PC-9 (cell line): Measurements from ENCODE around the gene MSANTD7. TPM values are rescaled to one million over a fixed set of nuclear protein-coding genes. Genes with fewer than 3 reads are reported as not detected.

Experiments
- BruUV-seq: library from RNA; stranded (reverse); fragments of 400-500 nt; replicated peaks from 2 replicates; lab custom pipeline; 2021; lab: Mats Ljungman, UMichigan
- CTCF ChIA-PET: fragments of 300-600 bp; sonication (Branson Sonifier 250); formaldehyde crosslinking; loops from one replicate; lab custom pipeline; 2022; ENCODE audit warnings: antibody characterized with exemption; lab: Charles Lee
- POLR2A ChIA-PET: fragments of 300-600 bp; sonication (Branson Sonifier 250); formaldehyde crosslinking; loops from one replicate; lab custom pipeline; 2022; ENCODE audit warnings: antibody characterized with exemption; ENCODE audit not compliant: unreplicated experiment; lab: Charles Lee
- DNase-seq, 2 experiments: peaks; one replicate each; pipeline versions ENCODE4 v3.0.0 to v3.0.0-alpha.2; 2015 to 2022; ENCODE audit warnings: mixed read lengths in 1 of 2
- H2AFZ ChIP-seq: fragments of 200-600 bp; sonication (generic); 2 replicates; pipeline ENCODE4 v1.8.1; 2017; ENCODE audit warnings: antibody characterized with exemption
- H3F3A ChIP-seq: fragments of 200-600 bp; sonication (generic); 2 replicates; pipeline ENCODE4 v1.8.1; 2017; ENCODE audit warnings: antibody characterized with exemption, mild to moderate bottlenecking, low read depth; ENCODE audit not compliant: insufficient read depth
- H3K27ac ChIP-seq: fragments of 200-600 bp; sonication (generic); 2 replicates; pipeline ENCODE4 v1.6.1; 2016; ENCODE audit warnings: mixed run types
- H3K27me3 ChIP-seq: fragments of 200-600 bp; sonication (generic); 2 replicates; pipeline ENCODE4 v1.6.1; 2016; ENCODE audit warnings: low read depth, mixed run types; ENCODE audit not compliant: insufficient read depth
- H3K36me3 ChIP-seq: fragments of 200-600 bp; sonication (generic); 2 replicates; pipeline ENCODE4 v1.6.1; 2016; ENCODE audit warnings: low read depth, mixed run types
- H3K4me1 ChIP-seq: fragments of 200-600 bp; sonication (generic); replicated peaks from 2 replicates; pipeline ENCODE4 v1.6.1; 2016; ENCODE audit warnings: mixed run types; ENCODE audit not compliant: insufficient read depth
- H3K4me2 ChIP-seq: fragments of 200-600 bp; sonication (generic); 2 replicates; pipeline ENCODE4 v1.6.1; 2017; ENCODE audit warnings: mixed run types
- H3K4me3 ChIP-seq: fragments of 200-600 bp; sonication (generic); 2 replicates; pipeline ENCODE4 v1.6.1; 2016; ENCODE audit warnings: mixed run types
- H3K79me2 ChIP-seq: fragments of 200-600 bp; sonication (generic); 2 replicates; pipeline ENCODE4 v1.6.1; 2017; ENCODE audit warnings: low read depth, mixed run types
- H3K9me2 ChIP-seq: fragments of 200-600 bp; sonication (generic); 2 replicates; pipeline ENCODE4 v1.8.1; 2017; ENCODE audit warnings: mild to moderate bottlenecking; ENCODE audit not compliant: insufficient read depth
- H3K9me3 ChIP-seq: fragments of 200-600 bp; sonication (generic); 2 replicates; pipeline ENCODE4 v1.8.1; 2016; ENCODE audit warnings: low read depth; ENCODE audit not compliant: insufficient read depth
- H4K20me1 ChIP-seq: fragments of 200-600 bp; sonication (generic); 2 replicates; pipeline ENCODE4 v1.8.1; 2017; ENCODE audit not compliant: insufficient read depth
- CTCF ChIP-seq: fragments of 200-600 bp; sonication (generic); conservative IDR thresholded peaks from 2 replicates; pipeline ENCODE4 v1.6.1; 2017; ENCODE audit warnings: mixed run types, antibody characterized with exemption, mild to moderate bottlenecking, moderate library complexity
- EZH2 ChIP-seq: fragments of 200-600 bp; sonication (generic); IDR thresholded peaks from 2 replicates; pipeline ENCODE4 v1.8.0; 2017; ENCODE audit warnings: antibody characterized with exemption, low read depth
- intact Hi-C: fragments of 100-400 bp; cut with micrococcal nuclease; formaldehyde crosslinking; loops from one replicate; pipeline ENCODE4 v1.10.0; 2022; ENCODE audit not compliant: unreplicated experiment
- total RNA-seq: library from RNA; stranded (reverse); gene quantifications from 2 replicates; pipeline ENCODE4 v1.2.3, GENCODE V29; 2021

MSANTD7 gene
- total RNA-seq, 1 experiment from 2014 or later = 11.6 TPM

- DNase-seq = no peak
- Histone ChIP-seq H3K79me2 (peaks cover 39% of the 10 kb centered on the region), H3K4me3 (peak overlapping the region; percentile 80), H4K20me1 (no peaks in the 10 kb centered on the region), H3F3A (no peaks in the 10 kb centered on the region), H3K27ac (peak overlapping the region; percentile 60), H3K27me3 (no peaks in the 10 kb centered on the region), H3K9me2 (no peaks in the 10 kb centered on the region), H3K36me3 (0 out of 2 replicates have a peak, but pooled peaks cover 3% of the 10 kb centered on the region), H2AFZ (peak overlapping the region; percentile 88), H3K9me3 (no peaks in the 10 kb centered on the region), H3K4me2 (peak overlapping the region; percentile 97), H3K4me1 (peaks cover 14% of the 10 kb centered on the region)
- intact Hi-C loops = loop anchor here (5.0 kb wide), 4 partner anchors 185 to 340 kb away; partner anchors contain the start of gene RPP38
- ChIA-PET POLR2A (interaction anchor here (0.5 to 1.1 kb wide), 8 partner anchors 13 to 277 kb away, joined by 3 to 15 read pairs (median 4); no protein-coding TSS in a partner anchor), CTCF (interaction anchor here (0.6 to 1.1 kb wide), 5 partner anchors 14 to 1993 kb away, joined by 3 to 14 read pairs (median 5); no protein-coding TSS in a partner anchor)
- TSS peak; percentile 60 for BruUV-seq
- TF ChIP-seq CTCF (no peak), EZH2 (no peak)
Measured at GRCh38 chr10:14837003-14837756, 926 bp upstream of the MSANTD7 start.

- BruUV-seq = no TSS peak
- CTCF ChIA-PET = interaction anchor here (1.0 kb wide), 1 partner anchor 330 kb away, joined by 5 read pairs; no protein-coding TSS in a partner anchor
- peaks cover 39% of the 10 kb centered on the region for H3K79me2 ChIP-seq
Measured at GRCh38 chr10:14838582-14839304, 637 bp downstream of the MSANTD7 start.

More at GRCh38 chr10:14838582-14839304, 637 bp downstream of the MSANTD7 start:
- intact Hi-C loops = loop anchor here (1.0 to 5.0 kb wide), 6 partner anchors 40 to 341 kb away; partner anchors contain the start of genes RPP38 and SUV39H2
- peaks cover 6% of the 10 kb centered on the region; the same call in 1 of the 2 replicates for H3K36me3 ChIP-seq
- no peaks in the 10 kb centered on the region for H4K20me1 ChIP-seq
- H3K4me1 ChIP-seq = peaks cover 14% of the 10 kb centered on the region
- POLR2A ChIA-PET = interaction anchor here (0.5 to 1.1 kb wide), 2 partner anchors 126 to 233 kb away, joined by 3 read pairs; no protein-coding TSS in a partner anchor
- DNase-seq = peak in 1 of 2 experiments; percentile 7
- H3K4me2 ChIP-seq = peak overlapping the region; percentile 82
- peak overlapping the region; percentile 80 for H3K4me3 ChIP-seq
- H2AFZ ChIP-seq = peak overlapping the region; percentile 86
- no peaks in the 10 kb centered on the region for H3K27me3 ChIP-seq
- no peaks in the 10 kb centered on the region for H3K9me3 ChIP-seq
- H3K27ac ChIP-seq = peak overlapping the region; percentile 54
- no peaks in the 10 kb centered on the region for H3K9me2 ChIP-seq
- H3F3A ChIP-seq = no peaks in the 10 kb centered on the region
- TF ChIP-seq EZH2 = no peak
- no peak for TF ChIP-seq CTCF
